ENCODE data around the gene GRHL3. TPM values are rescaled to one million over a fixed set of nuclear protein-coding genes. Genes with fewer than 3 reads are reported as not detected.

GRHL3 gene
- total RNA-seq, 1 donor from 2014 or later, result 2.1 TPM

DNA sequence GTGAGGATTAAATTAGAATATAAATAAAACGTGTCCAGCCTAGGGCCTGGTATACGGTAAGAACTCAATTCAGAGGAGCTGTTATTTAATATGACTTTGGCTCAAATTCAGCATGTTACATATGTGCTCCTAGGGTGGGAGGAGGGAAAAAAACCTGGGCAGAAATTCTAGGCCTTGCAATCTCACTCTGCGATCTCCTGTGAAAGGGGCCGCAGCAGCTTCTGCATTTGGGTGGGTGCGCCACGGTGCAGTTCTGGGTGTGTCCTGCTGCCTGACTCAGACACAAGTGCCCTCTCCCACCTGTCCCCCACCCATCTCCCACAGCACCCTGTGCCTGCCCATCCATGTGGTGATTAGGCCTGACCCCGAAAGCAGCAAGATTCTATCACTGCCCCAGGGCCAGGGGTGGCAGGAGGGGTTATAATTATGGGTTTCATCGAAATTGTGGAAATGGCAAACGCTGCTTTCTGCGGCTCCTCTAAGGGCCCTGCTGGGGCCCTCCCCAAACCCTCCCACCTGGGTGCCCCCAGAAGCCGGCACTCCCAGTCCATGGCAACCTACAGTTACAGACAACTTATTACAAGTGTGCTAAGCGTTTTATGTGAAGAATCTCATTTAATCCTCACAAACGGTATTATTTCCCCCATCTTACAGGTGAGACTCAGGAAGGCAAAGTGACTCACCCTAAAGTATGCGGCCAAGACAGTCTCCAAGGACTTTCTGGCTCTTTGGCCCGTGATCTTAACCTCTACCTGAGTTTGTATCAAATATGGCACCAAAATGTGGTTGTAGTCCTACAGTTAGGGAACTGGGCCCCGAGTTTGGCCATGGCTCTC lies 25.5 kb upstream of the GRHL3 start:
- TF ChIP-seq, protein P1, sequence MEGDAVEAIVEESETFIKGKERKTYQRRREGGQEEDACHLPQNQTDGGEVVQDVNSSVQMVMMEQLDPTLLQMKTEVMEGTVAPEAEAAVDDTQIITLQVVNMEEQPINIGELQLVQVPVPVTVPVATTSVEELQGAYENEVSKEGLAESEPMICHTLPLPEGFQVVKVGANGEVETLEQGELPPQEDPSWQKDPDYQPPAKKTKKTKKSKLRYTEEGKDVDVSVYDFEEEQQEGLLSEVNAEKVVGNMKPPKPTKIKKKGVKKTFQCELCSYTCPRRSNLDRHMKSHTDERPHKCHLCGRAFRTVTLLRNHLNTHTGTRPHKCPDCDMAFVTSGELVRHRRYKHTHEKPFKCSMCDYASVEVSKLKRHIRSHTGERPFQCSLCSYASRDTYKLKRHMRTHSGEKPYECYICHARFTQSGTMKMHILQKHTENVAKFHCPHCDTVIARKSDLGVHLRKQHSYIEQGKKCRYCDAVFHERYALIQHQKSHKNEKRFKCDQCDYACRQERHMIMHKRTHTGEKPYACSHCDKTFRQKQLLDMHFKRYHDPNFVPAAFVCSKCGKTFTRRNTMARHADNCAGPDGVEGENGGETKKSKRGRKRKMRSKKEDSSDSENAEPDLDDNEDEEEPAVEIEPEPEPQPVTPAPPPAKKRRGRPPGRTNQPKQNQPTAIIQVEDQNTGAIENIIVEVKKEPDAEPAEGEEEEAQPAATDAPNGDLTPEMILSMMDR (IDR thresholded peaks at IDR 0.05; ENCODE audit: unreplicated experiment), result no peak
- no peaks in the 10 kb centered on the region for H3K9me3 Mint-ChIP-seq (ENCODE audit: unreplicated experiment)
- no peaks in the 10 kb centered on the region for H3K27me3 Mint-ChIP-seq (ENCODE audit: unreplicated experiment)
- H3K27ac Mint-ChIP-seq (ENCODE audit: unreplicated experiment), result no peak overlapping the region
- peaks cover 21% of the 10 kb centered on the region for H3K4me1 Mint-ChIP-seq (ENCODE audit: unreplicated experiment)
- no peak for DNase-seq (ENCODE audit: low spot score)
- no peaks in the 10 kb centered on the region for H3K36me3 Mint-ChIP-seq (ENCODE audit: low read depth, unreplicated experiment)
- no peak overlapping the region for H3K4me3 Mint-ChIP-seq (ENCODE audit: unreplicated experiment)

DNA sequence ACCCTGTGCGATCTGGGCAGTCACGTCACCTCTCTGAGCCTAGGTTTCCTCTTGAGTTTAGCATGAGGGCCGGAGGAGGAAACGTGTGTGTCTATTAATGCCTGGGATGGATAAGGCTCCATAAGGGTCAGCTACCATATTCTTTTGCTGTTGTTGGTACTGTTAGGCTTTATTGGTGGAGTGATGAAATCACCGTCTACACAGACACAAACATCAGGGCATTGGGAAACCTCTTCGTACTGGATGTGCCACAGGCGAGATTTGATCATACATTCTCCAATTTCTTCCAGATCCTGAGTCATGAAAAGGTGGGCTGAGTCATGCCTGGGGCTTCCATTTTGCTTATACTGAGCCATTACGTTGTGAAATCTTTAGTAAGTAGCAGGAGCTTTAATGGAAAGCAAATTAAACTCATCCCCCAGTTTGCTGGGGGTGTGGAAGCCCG lies 24.9 kb upstream of the GRHL3 start:
- Mint-ChIP-seq H3K9me3 (ENCODE audit: unreplicated experiment) (no peaks in the 10 kb centered on the region), H3K4me3 (ENCODE audit: unreplicated experiment) (no peak overlapping the region), H3K4me1 (ENCODE audit: unreplicated experiment) (peaks cover 21% of the 10 kb centered on the region)

DNA sequence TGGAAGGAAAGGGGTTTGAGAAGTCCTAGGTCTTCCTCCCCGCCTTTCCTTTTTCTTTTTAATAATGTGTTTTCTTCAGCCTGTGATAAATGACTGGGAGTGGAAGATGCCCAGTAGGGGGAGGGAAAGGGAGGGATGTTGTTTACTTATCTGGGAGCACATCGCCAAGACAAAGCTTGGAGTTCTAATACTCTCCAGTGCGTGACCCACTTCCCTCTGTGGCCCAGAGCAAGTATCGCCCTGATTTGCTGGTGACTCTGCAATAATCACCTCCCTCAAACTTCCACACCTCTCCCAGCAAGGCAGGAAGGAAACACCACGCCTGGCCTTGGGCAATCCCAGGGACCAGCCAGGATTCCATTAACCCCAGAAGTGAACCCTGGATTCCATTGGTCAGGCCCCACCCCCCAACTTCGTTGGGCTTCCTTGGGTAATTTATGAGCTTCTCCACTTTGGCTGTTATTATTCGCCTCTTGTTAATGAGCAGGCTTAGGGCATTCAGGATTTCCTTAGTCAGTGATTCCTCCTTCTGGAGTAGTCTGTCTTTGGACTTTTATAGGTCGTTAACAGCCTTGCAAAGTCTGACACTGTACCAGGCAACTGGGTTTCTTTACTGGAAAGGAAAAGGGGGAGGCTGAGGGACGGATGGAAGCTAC lies 24.3 kb upstream of the GRHL3 start:
- Mint-ChIP-seq H3K36me3 (ENCODE audit: low read depth, unreplicated experiment) (no peaks in the 10 kb centered on the region), H3K27me3 (ENCODE audit: unreplicated experiment) (no peaks in the 10 kb centered on the region), H3K4me3 (ENCODE audit: unreplicated experiment) (no peak overlapping the region), H3K27ac (ENCODE audit: unreplicated experiment) (no peak overlapping the region), H3K4me1 (ENCODE audit: unreplicated experiment) (peaks cover 21% of the 10 kb centered on the region), H3K9me3 (ENCODE audit: unreplicated experiment) (no peaks in the 10 kb centered on the region)
- TF ChIP-seq, protein P1 (IDR thresholded peaks at IDR 0.05; ENCODE audit: unreplicated experiment), result no peak
- no peak for DNase-seq (ENCODE audit: low spot score)

More for the DNA sequence above, 24.9 kb upstream of the GRHL3 start:
- Mint-ChIP-seq H3K27ac (ENCODE audit: unreplicated experiment) (no peak overlapping the region), H3K36me3 (ENCODE audit: low read depth, unreplicated experiment) (no peaks in the 10 kb centered on the region), H3K27me3 (ENCODE audit: unreplicated experiment) (no peaks in the 10 kb centered on the region)
- TF ChIP-seq, protein P1 (IDR thresholded peaks at IDR 0.05; ENCODE audit: unreplicated experiment), result no peak
- DNase-seq (ENCODE audit: low spot score), result no peak

DNA sequence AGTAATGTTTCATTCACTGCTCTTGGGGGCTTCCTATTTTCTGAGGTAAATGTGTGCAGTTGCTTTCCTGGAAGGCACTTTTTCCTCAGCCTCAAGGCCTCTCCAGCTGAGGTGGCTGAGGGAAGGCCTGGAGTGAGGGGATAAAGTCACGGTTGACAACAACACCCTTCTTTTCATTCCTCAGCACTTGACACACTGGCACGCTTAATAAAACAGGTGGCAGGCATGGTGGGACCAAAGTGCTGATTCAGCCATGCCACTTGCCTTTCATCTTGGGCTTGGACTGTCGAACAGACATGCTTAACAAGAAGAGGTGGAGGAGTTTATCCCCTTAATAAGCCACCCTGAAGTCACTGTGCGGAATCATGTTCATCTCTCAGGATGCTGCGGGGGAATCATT lies 23.6 kb upstream of the GRHL3 start:
- Mint-ChIP-seq H3K4me3 (ENCODE audit: unreplicated experiment) (no peak overlapping the region), H3K9me3 (ENCODE audit: unreplicated experiment) (no peaks in the 10 kb centered on the region), H3K27ac (ENCODE audit: unreplicated experiment) (no peak overlapping the region), H3K36me3 (ENCODE audit: low read depth, unreplicated experiment) (no peaks in the 10 kb centered on the region), H3K27me3 (ENCODE audit: unreplicated experiment) (no peaks in the 10 kb centered on the region), H3K4me1 (ENCODE audit: unreplicated experiment) (peaks cover 21% of the 10 kb centered on the region)
- TF ChIP-seq, protein P1 (IDR thresholded peaks at IDR 0.05; ENCODE audit: unreplicated experiment), result no peak
- DNase-seq (ENCODE audit: low spot score), result no peak
